Natural killer cell (primary cell): ENCODE data around the gene FILIP1L. TPM values are rescaled to one million over a fixed set of nuclear protein-coding genes. Genes with fewer than 3 reads are reported as not detected.

Source experiments
- ATAC-seq, 3 donors: fragments of 150-1000 bp in 2 of 3; fragments of 200-7000 bp in 1 of 3; cut with Tn5 transposase; 1 replicate in 1 of 3; 2 replicates in 2 of 3; pipeline ENCODE4 v1.10.0; 2021; ENCODE audit warnings: mild to moderate bottlenecking in 2 of 3, moderate library complexity in 2 of 3
- DNase-seq, 2 donors: peaks; one replicate each; pipeline versions ENCODE4 v3.0.0 to v3.0.0-alpha.2; 2013 to 2021; ENCODE audit warnings: mixed read lengths in 1 of 2
- H3K27ac ChIP-seq: one replicate; pipeline ENCODE4 v1.5.1; 2013; ENCODE audit warnings: mild to moderate bottlenecking, low read length
- H3K27me3 ChIP-seq: one replicate; pipeline ENCODE4 v1.6.1; 2013; ENCODE audit warnings: low read length; ENCODE audit not compliant: control insufficient read depth, insufficient read depth
- H3K36me3 ChIP-seq: one replicate; pipeline ENCODE4 v1.6.1; 2013; ENCODE audit warnings: low read length; ENCODE audit not compliant: control insufficient read depth, insufficient read depth
- H3K4me1 ChIP-seq: one replicate; pipeline ENCODE4 v1.6.1; 2013; ENCODE audit warnings: low read length; ENCODE audit not compliant: control insufficient read depth, insufficient read depth
- H3K4me3 ChIP-seq: one replicate; pipeline ENCODE4 v1.5.1; 2013; ENCODE audit warnings: low read length
- H3K9me3 ChIP-seq: one replicate; pipeline ENCODE4 v1.6.1; 2013; ENCODE audit warnings: low read length; ENCODE audit not compliant: control insufficient read depth, insufficient read depth
- H3K27ac Mint-ChIP-seq, 2 donors: one replicate each; pipeline ENCODE4 v1.8.0; 2022; ENCODE audit warnings: mild to moderate bottlenecking in 2 of 2, mixed read lengths in 2 of 2, moderate library complexity in 1 of 2
- H3K27me3 Mint-ChIP-seq, 2 donors: one replicate each; pipeline ENCODE4 v1.8.0; 2022; ENCODE audit warnings: low read depth in 2 of 2, mixed read lengths in 2 of 2
- H3K36me3 Mint-ChIP-seq: one replicate; pipeline ENCODE4 v1.8.0; 2022; ENCODE audit warnings: mixed read lengths
- H3K4me1 Mint-ChIP-seq, 2 donors: one replicate each; pipeline ENCODE4 v1.8.0; 2022; ENCODE audit warnings: mixed read lengths in 2 of 2
- H3K4me3 Mint-ChIP-seq: one replicate; pipeline ENCODE4 v1.8.0; 2022; ENCODE audit warnings: mild to moderate bottlenecking, moderate library complexity, mixed read lengths
- H3K9me3 Mint-ChIP-seq, 2 donors: one replicate each; pipeline ENCODE4 v1.8.0; 2022; ENCODE audit warnings: mixed read lengths in 2 of 2
- WGBS: methylation state at CpG from one replicate; pipeline ENCODE4 v1.1.7; 2013; ENCODE audit warnings: missing lambda C conversion rate; ENCODE audit not compliant: insufficient coverage; 5-methylcytosine and 5-hydroxymethylcytosine counted together
- intact Hi-C: fragments of 100-400 bp; cut with micrococcal nuclease; formaldehyde crosslinking; loops from one replicate; pipeline ENCODE4 v1.14.2; 2022
- total RNA-seq, 4 donors: library from RNA; stranded (reverse); fragments of 120-200 nt in 1 of 4; gene quantifications; one replicate each; pipeline versions ENCODE4 v1.2.3 to v1.2.4, GENCODE V29; 2013 to 2022
- TF ChIP-seq, protein P1 (sequence below): fragments of 200-600 bp; IDR thresholded peaks from one replicate; pipeline ENCODE4 v1.8.0; 2022; ENCODE audit warnings: antibody characterized with exemption

Gene FILIP1L
- total RNA-seq, 3 donors from 2014 or later (not counting 1 experiment from before 2014, with no cell fraction given), result 0.12 TPM; not detected in 2

DNA sequence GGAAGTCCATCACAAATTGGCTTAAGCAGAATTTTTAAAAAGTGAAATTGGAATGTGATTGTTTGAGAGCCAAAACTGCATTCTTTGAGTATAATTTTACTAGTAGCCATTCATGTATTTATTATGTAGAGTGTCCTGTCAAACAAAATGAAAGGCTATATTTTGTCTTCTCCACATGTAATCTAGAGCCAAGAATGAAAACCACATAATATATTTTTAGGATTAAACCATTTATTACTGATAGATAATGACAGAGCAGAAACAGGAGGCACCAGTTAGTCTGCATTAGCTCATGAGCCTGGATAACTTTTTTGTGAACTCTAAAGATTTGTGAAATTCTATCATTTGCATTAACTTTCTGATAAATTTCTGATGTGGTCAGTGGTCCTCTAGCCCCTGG lies 130.2 kb downstream of the FILIP1L start:
- H3K4me3 Mint-ChIP-seq, result no peak overlapping the region
- no peak for ATAC-seq
- TF ChIP-seq, protein P1, sequence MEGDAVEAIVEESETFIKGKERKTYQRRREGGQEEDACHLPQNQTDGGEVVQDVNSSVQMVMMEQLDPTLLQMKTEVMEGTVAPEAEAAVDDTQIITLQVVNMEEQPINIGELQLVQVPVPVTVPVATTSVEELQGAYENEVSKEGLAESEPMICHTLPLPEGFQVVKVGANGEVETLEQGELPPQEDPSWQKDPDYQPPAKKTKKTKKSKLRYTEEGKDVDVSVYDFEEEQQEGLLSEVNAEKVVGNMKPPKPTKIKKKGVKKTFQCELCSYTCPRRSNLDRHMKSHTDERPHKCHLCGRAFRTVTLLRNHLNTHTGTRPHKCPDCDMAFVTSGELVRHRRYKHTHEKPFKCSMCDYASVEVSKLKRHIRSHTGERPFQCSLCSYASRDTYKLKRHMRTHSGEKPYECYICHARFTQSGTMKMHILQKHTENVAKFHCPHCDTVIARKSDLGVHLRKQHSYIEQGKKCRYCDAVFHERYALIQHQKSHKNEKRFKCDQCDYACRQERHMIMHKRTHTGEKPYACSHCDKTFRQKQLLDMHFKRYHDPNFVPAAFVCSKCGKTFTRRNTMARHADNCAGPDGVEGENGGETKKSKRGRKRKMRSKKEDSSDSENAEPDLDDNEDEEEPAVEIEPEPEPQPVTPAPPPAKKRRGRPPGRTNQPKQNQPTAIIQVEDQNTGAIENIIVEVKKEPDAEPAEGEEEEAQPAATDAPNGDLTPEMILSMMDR, result no peak
- Histone ChIP-seq H3K27ac (no peak overlapping the region), H3K36me3 (no peaks in the 10 kb centered on the region), H3K9me3 (no peaks in the 10 kb centered on the region), H3K4me3 (no peak overlapping the region), H3K27me3 (no peaks in the 10 kb centered on the region), H3K4me1 (no peaks in the 10 kb centered on the region)
- H3K27ac Mint-ChIP-seq, result no peak overlapping the region
- intact Hi-C loops, result no loop called here
- no peaks in the 10 kb centered on the region for H3K9me3 Mint-ChIP-seq
- H3K27me3 Mint-ChIP-seq, result no peaks in the 10 kb centered on the region
- no peaks in the 10 kb centered on the region for H3K36me3 Mint-ChIP-seq
- DNase-seq, result no peak
- no peaks in the 10 kb centered on the region for H3K4me1 Mint-ChIP-seq

DNA sequence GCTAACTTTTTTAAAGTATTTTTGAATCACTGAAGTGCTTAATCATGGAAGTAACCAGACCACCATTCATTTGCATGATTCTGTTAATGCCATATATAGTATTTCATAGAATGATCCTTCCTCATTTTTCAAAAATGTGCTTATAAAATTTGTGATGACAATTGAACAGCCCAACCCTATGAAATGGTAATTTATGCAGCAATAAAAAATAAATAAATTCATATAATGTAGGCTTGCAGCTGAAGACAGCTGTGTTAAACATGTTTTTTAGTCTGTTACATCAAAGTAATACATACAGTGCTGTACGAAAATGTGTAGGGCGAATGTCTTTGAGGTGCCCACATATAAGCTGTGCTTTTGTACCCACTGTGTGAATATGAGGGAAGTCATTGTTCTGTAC lies 131.7 kb downstream of the FILIP1L start:
- Histone ChIP-seq H3K4me3 (no peak overlapping the region), H3K9me3 (no peaks in the 10 kb centered on the region), H3K4me1 (no peaks in the 10 kb centered on the region), H3K36me3 (no peaks in the 10 kb centered on the region), H3K27me3 (no peaks in the 10 kb centered on the region), H3K27ac (no peak overlapping the region)
- Mint-ChIP-seq H3K4me1 (no peaks in the 10 kb centered on the region), H3K4me3 (no peak overlapping the region), H3K27me3 (no peaks in the 10 kb centered on the region), H3K27ac (no peak overlapping the region), H3K36me3 (no peaks in the 10 kb centered on the region), H3K9me3 (no peaks in the 10 kb centered on the region)
- TF ChIP-seq, protein P1, result no peak
- WGBS, result 93% methylated on average over 2 of the region's 2 CpGs
- intact Hi-C loops, result no loop called here
- DNase-seq (no peak), ATAC-seq (no peak)

DNA sequence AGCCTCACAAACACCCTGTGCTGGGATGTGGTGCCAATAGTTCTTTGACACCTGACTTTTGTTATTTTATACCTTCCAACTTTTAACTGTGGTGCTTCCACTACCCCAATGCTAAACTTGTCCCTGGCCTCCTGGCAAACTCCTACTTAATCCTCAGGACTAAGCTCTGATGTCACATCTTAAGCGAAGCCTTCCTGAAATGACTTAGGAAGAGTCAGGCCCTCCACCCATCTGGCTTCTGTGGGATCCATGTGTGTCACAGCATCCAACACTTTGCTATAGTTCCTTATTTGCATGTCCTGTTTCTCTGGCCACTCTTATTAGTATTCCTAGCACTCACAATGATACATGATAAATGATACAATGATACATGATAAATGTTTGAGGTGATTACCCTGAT lies 133.2 kb downstream of the FILIP1L start:
- no peaks in the 10 kb centered on the region for H3K36me3 Mint-ChIP-seq
- Histone ChIP-seq H3K27ac (no peak overlapping the region), H3K9me3 (no peaks in the 10 kb centered on the region), H3K4me3 (no peak overlapping the region), H3K27me3 (no peaks in the 10 kb centered on the region), H3K36me3 (no peaks in the 10 kb centered on the region), H3K4me1 (no peaks in the 10 kb centered on the region)
- ATAC-seq, result no peak
- intact Hi-C loops, result no loop called here
- H3K4me3 Mint-ChIP-seq, result no peak overlapping the region
- H3K27me3 Mint-ChIP-seq, result no peaks in the 10 kb centered on the region
- H3K4me1 Mint-ChIP-seq, result peaks cover 0 to 6% of the 10 kb centered on the region in 2 donors
- no peak for DNase-seq
- no peak overlapping the region for H3K27ac Mint-ChIP-seq
- no peaks in the 10 kb centered on the region for H3K9me3 Mint-ChIP-seq
- TF ChIP-seq, protein P1, result no peak
- WGBS, result 96% methylated on average over 1 of the region's 1 CpG

DNA sequence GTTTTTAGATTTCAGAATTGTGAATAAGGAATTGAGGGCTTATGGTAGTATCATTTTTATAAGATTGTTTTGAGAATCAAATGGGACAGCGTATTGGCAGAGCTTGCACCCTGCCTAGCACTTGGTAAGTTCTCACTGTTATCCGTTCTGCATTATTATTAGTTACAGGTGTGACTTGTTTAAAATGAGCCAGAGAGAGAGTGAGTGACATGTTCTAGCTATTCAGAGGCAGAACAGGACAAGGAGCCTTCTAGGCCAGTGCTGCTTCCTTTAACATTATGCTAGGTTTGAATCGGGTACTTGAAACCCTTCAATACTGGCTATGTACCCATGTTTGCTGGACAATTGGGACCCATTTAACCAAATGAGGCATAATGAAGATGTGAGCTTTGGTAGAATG lies 133.7 kb downstream of the FILIP1L start:
- Histone ChIP-seq H3K27me3 (no peaks in the 10 kb centered on the region), H3K36me3 (no peaks in the 10 kb centered on the region), H3K9me3 (no peaks in the 10 kb centered on the region), H3K4me1 (no peaks in the 10 kb centered on the region), H3K27ac (no peak overlapping the region), H3K4me3 (no peak overlapping the region)
- WGBS, result 96% methylated on average over 3 of the region's 3 CpGs
- Mint-ChIP-seq H3K9me3 (no peaks in the 10 kb centered on the region), H3K27me3 (no peaks in the 10 kb centered on the region), H3K4me3 (no peak overlapping the region), H3K4me1 (peaks cover 0 to 6% of the 10 kb centered on the region in 2 donors), H3K36me3 (no peaks in the 10 kb centered on the region), H3K27ac (no peak overlapping the region)
- ATAC-seq, result no peak
- no peak for DNase-seq
- intact Hi-C loops, result no loop called here
- TF ChIP-seq, protein P1, result no peak
